GM19467 (cell line): ENCODE measurements around the gene YTHDC1.

Experiments
- ATAC-seq: cut with Tn5 transposase; IDR thresholded peaks from one replicate; pipeline ENCODE4 v1.9.1; 2021; ENCODE audit warnings: mild to moderate bottlenecking, moderate library complexity; ENCODE audit not compliant: unreplicated experiment

Gene YTHDC1

DNA sequence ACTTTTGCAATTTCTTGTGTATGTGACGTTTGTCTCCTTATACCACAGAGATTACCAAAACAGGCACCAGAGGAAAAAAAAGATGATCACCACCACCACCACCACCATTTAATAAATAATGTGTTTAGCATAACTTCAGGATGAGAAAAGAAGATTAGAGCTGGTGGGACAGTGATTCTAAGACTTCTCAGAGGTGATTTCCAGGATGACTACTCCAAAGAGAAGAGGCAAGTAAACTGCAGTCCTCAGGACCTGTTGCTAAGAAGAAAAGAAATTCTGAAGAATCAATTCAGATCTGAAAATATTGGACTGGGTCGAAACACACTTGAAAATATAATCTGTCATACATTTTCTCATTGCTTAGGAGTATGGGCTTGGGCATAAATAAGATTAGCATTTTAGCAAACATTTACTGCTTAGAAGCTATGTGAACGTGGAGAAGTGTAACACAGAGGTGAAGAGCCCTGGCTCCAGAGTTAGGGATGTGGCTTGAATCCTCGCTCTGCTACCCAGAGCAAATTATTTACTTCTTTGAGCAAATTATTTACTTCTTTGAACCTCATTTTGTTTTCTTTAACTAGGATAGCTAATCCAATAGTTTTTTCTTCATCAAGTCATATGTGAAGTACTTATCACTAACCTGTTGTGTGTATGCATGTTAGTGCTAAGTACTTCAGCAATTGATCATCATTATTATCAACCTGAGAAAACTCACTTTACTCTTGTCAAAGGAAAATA, 10.5 kb upstream of the YTHDC1 start:
- no peak for ATAC-seq

DNA sequence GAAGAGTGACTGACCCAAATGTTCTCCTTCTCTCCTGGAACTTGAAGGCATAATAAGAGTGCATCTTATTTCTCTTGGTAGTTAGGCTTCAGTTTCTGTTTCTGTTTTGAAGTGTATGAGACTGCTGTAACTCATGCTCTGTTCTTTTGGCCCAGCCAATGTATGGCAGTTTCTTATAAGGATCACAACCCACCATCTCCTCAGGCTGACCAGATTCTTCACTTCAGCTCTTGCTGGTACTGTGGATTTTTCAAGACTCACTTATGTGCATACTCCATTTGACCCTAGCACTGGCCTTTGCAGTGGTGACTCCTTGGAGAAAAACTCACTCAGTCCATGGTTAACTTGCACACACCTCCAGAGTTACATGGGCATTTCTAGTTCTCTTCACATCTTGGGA, 9.6 kb upstream of the YTHDC1 start:
- peak; percentile 85 for ATAC-seq

DNA sequence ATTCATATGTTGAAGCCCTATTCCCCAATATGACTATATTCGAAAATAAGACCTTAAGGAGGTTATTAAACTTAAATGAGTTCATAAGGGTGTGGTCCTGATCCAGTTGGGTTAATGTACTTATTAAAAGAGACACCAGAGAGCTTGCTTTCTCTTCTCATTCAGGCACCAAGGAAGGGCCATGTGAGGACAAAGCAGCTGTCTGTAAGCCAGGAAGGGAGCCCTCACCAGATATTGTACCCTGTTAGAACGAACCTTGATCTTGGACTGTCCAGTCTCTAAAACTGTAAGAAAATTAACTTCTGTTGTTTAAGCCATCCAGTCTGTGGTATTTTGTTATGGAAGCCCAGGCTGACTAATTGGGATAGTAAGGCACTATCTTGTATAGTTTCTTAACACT, 9.1 kb upstream of the YTHDC1 start:
- no peak for ATAC-seq

DNA sequence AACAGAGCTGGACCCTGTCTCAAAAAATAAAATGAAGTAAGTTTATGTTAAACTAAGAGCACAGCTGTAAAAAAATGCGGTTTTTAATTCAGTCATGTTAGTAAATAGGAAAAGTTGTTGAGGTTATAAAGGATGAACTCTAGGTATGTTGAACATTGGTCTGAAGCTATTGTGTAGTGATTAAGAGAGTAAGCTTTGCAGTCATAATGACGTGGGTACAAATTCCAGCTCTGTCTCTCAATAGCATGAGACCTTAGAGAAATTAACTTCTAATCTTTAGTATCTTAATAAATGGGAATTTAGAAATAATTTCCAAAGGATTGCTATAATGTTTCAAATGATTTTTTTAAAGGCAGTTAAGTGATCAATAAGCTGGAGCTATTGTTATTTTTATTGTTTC, 2.9 kb upstream of the YTHDC1 start:
- ATAC-seq: no peak

DNA sequence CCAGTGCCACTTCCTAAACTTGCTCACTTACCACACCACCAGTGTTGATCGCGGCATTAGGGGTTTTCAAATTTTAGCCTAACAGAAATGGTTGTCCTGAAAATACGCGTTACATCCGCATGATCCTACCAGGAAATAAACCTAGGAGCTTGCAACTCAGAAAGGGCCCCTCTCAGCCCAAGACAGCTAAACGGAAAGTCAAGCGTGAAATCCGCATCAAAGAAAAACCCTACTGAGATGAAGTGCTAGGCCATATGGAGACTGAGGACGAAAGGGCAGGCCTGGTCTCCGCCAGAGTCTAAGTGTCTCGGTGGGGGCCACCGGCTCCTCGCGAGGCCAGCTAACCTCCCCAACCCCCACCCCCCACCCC, 626 bp downstream of the YTHDC1 start:
- peak; percentile 4 for ATAC-seq

DNA sequence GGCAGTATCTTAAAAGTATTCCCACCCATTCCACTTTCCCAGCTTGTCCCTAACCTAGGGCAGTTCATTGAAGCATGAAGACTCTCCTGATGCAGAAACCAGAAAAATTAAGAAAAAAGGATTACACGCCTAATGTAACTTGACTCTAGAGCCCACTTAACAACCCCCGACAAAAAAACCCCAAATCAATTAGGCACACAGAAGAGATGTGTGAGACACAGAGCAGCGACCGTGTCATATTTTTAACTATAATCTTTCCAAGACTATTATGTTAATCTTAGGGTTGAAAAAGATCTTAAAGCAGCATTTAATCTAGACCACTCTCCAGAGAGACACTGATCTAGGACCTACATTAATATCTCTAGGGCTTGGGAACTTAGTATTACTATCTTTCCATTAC, 1.3 kb downstream of the YTHDC1 start:
- no peak for ATAC-seq

DNA sequence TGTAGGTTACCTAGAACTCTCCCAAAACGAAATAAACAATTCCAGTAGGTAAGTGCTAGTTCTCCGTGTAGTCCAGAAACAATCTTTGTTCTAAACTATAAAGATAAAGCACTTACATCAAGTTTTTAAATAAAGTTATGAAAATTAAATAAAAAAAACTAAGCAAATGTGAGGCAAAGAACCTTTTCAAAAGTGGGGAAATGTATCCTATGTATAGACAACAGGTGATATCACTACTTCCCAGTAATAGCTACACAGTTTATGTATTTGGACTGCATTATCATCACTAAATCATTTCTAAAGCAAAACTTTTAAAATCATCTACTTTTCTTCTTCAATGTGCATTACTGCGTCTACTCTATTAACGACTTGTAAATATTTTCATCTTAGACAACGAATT, 2.0 kb downstream of the YTHDC1 start:
- ATAC-seq: no peak

DNA sequence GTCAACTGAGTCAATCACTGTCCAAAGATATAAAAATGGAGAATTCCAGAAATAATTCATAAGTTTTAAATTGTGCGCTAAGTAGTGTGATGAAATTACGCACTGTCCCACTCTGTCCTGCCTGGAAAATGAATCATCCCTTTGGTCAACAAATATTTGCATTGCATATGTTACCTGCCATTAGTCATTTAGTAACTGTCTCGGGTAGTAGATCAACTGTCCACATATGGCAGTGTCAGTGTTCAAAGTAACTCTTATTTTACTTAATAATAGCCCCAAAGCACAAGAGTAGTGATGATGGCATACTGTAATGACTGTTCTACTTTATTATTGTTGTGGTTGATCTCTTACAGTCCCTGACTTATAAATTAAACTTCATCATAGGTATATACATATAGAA, 3.4 kb downstream of the YTHDC1 start:
- ATAC-seq: no peak

DNA sequence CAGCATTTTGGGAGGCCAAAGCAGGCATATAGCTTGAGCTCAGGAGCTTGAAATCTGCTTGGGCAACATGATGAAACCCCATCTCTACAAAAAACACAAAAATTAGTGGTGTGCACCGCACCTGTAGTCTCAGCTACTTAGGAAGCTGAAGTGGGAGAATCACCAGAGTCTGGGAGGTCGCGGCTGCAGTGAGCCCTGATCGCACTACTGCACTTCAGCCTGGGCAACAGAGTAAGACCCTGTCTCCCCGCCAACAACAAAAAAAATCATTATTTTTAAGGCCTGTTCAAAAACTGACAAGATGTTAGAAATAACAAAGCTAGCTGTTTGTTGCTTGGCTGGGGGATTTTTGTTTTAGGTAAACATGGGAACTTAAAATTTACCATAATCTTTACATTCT, 5.1 kb downstream of the YTHDC1 start:
- ATAC-seq: no peak

DNA sequence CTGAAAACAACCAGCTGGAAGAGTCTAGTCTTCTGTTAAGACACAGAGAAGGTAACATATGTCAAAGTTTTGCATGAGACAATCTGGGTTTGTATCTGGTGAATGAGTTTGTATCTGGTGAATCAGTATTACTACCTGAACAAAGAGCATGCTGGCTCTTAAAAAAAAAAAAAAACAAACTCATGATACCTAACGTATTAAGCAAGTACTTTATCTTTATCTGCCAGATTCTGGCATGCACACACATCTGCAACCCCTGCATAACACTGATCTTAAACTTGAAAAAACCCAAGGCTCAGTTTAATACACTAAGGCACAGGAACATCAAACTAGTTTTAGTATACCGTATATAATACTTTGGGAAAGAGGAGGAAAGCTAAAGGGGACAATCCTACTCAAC, 5.8 kb downstream of the YTHDC1 start:
- ATAC-seq: no peak

DNA sequence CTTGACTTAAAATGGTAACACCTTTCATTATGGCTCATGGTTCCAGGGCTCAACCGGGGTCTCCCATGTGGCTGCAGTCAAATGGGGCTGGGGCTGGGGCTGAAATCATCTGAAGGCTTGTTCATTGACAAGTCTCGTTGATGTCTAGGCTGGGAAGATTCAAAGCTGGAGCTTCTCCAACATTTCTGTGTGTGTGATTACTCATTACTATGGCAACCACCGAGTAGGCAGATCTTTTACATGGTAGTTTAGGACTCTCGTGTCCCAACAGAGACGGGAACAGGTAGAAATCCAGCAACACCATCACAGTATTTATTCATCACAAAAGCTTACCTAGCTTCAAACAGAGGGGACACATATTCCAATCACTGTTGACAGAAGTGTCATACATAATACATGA, 7.8 kb downstream of the YTHDC1 start:
- no peak for ATAC-seq

DNA sequence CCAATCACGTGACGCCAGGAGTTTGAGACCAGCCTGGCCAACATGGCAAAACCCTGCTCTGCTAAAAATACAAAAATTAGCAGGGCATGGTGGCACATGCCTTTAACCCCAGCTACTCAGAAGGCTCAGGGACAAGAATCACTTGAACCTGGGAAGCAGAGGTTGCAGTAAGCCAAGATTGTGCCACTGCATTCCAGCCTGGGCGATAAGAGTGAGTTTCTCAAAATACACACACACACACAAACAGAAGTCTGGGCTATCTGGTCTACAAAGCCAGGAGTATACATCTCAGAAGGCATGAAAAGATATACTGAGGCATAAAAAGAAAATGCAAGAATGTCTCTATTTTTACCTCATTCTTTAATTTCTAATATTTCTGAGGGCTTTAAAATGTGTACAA, 11.3 kb downstream of the YTHDC1 start:
- no peak for ATAC-seq

DNA sequence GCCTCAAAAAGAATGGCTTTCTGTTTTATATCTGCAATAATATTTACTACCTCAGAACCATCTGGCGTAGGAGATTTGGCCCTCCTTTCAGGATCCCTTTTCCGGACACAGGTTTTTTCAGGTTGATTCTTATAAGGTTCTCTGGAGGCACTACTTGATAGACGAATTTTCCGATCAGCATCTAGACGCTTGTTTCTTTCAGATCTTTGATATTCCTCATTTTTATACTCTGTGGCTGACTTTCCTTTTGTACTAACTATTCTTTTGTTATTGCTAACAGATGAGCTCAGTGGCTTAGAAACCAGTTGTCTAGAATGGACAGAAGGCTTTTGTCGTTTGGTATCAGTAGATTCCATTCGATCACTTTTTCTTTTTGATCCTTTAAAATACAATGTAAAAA, 12.4 kb downstream of the YTHDC1 start:
- ATAC-seq: no peak

DNA sequence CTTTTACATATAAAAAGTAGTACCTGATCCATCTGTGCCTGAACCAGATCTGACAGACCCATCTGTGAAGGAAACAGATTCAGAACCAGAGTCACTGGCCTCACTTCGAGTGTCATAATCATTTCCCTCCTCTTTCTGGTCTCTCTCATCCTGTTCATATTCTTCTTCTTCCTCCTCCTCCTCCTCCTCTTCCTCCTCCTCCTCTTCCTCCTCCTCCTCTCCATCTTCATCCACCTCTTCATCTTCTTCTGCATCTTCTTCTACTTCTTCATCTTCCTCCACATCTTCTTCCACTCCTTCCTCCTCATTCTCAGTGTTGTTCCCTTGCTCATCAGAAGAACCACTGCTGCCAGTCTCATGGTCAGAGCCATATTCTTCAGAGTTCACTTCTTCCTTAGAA, 12.9 kb downstream of the YTHDC1 start:
- no peak for ATAC-seq

DNA sequence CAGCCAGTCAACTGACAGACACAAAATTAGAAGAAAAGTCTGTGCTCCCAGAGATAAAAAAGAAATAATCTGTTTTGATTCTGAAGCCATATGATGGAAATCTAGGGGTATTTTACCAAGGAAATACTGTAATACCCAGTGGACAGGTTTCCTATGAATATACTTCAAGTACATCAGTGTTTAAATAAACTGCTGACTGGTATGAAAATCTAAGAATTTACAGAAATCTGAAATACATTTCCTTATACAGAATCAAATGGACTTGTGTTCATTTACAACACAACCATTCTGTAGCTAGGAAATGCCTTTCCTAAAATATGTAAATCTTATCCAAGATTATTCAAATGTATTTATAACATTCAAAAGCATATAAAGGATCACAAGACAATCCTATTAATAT, 13.4 kb downstream of the YTHDC1 start:
- ATAC-seq: no peak

DNA sequence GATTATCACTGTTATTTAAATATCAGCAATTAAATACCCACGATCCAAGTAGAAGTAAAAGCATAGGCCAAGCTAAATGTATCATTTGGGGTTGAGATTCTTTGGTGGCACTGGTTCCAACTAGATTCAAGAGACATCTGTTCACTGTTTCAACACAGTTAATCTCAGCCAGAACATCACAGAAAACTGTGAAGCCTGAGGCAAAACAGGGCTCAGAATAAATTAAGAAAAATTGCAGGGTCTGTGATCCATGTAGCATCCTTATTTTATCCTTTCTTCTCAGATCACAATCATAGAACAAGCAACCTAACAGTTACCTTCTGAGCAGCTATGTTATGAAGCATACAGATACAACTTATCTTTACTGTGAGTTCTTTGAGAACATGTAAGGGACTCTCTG, 23.7 kb downstream of the YTHDC1 start:
- ATAC-seq: no peak

DNA sequence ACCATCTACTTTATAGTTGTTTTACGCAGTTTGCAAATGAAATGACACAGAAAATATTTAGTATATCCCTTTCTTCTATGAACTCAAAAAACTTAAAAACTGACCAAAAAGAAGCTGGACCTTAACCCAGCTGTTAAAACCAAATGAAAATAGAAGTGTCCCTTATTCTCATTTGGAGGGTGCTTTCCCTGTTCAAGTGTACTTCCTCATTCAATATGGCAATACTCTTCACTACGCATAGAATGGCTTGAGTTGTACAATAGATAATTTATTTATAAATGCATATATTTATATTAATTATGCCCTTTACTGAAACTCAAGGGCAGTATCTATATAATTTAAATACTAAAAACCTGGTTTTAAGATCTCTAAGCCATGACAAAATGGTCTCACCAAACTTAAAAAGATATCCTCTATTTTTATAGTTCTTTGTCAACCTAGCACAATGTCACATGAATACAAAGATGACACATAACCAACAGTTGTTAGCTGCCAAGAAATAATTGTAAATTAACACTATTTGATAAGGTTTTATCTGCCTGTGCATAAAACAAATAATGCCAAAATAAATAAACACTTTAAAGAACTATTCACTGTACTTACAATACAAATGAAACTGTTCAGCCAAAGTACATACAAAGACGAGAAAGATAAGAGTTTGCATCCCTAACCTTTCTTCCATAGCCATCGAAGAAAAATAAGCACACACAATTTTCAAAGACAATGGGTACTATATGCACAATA, 25.2 kb downstream of the YTHDC1 start:
- no peak for ATAC-seq

DNA sequence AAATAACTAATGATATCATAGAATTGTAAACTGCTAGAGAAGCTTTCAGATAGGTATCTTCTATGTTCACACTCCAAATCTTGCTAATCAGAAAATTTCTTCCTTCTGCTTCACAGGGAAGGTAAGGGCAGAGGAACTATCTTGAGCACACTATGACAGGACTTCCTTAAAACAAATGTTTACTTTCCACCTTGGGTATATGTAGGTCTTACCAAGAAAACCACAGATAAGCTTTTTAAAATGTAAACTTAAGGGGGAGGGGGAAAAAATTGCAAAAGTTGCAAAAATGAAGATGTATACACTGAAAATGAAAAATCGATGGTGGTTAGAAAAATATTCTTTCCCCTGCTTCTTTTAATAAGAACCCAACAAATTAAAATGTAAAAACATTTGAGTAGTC, 30.9 kb downstream of the YTHDC1 start:
- ATAC-seq: no peak

DNA sequence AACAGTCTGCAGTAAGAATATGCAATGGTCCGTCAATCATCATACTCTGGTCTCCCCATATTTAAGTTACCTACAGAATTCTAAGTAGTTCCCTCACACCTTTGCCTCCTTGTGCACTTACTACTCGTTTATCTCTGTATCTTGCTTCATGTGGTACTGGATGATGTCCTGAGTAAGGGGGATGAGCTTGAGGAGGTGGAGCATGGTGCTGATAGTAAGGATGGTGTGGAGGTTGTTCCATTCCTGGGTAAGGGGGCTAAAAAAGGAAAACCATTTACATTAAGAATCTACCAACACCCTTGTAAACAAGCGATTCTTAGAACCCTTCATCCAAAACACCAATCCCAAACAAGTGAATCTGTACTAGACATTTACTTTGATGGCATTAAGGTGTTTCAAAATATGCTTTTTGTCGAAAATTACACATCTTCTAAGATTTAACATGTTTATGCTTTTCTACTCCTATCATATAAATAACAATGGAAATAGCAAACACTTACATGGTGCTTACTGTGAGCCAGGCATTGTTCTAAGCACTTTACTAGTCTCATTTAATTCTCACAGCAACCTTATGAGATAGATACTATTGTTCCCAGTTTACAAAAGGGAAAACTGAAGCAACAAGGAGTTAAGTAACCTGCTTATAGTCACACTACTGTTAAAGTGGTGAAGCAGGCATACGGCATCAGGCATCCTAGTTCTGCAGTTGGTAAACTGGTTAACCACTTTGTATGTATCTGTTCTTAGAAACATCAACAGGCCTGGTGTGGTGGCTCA, 33.5 kb downstream of the YTHDC1 start:
- no peak for ATAC-seq

DNA sequence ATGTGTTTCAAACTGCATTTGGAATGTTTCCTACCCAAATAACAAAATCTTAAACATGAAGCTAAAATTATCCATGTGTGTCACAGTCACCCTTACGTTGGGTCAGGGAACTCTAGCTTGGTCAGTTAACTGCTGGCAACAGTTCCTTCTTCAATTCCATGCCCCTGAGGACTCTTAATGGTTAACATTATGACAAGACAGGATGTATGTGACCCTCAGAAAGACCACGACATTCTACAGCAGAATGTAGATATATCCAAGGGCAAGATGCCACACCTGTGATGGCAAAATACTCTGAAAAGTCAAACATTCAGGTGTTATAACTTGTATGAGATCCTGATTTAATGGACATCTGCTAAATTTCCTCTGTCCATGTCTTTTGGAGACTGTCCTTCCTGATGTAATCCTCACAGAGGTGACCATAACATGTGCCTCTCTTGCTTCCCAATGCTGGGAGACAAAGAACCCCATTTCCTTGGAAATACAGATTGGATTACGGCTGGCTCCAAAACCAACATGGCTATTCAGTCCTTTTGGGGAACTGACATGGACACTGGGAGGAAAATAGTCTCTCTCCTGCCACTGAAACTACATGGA, 39.1 kb downstream of the YTHDC1 start:
- ATAC-seq: no peak

DNA sequence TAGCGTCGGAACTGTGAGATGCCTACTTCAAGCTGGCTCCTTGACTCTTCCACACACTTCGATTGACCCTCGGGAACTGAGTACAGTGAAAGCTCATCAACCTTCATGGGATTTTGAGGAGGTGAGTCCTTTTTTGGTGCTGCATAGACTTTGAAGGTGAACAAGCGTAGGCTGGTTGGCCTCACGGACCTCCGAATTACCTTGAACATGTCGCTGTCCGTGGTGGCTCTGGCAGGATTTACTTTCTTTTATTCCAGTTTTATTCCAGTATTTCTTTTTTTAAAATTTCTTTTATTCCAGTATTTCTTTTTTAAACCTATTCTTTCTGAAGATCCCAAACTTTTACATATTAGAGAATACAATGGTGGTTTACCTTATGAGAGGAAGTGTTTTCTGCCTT, 45.2 kb downstream of the YTHDC1 start:
- ATAC-seq: no peak
